DMS153 (cell line): ENCODE measurements around the gene GFOD1.
"Not testable (repeated sequence)": the region's sequence is repeated elsewhere in the genome, so short reads cannot be mapped to it uniquely, and the experiment has no call there.

Experiments
- DNase-seq: peaks from one replicate; lab custom pipeline; 2025; lab: John Stamatoyannopoulos, UW

The GFOD1 gene

DNA sequence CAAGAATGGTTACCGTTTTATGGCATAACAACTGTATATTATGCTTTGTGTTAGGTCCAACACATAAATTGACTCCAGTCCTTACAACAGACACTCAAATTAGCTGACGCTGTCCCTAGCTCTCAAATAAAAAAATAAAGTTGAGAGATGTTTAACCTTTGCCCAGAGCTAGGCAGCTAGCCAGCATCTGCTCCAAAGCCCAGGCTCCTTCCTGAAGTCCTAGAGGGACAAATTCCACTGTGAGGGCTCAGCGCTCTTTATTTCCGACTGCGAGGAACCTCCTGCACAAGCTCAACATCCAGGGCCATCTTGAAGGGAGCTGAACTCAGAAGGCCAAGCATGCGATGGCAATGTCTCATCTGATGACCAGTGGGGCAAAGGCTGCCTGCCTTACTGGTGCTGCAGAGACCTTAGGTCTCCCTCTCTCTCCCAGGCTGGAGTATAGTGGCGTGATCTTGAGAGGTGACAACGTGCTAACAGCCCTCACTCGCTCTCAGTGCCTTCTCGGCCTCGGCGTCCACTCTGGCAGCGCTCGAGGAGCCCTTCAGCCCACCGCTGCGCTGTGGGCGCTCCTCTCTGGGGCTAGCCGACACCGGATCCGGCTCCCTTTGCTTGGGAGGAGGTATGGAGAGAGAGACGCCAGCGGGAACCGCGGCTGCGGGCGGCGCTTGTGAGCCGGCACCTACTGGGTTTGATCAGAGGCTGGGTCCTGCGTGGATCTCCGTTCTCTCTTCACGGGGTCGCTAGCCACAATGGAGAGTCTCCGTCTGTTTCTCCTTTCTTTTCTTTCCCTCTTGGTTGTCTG, 24.7 kb upstream of the GFOD1 start:
- DNase-seq: no peak

DNA sequence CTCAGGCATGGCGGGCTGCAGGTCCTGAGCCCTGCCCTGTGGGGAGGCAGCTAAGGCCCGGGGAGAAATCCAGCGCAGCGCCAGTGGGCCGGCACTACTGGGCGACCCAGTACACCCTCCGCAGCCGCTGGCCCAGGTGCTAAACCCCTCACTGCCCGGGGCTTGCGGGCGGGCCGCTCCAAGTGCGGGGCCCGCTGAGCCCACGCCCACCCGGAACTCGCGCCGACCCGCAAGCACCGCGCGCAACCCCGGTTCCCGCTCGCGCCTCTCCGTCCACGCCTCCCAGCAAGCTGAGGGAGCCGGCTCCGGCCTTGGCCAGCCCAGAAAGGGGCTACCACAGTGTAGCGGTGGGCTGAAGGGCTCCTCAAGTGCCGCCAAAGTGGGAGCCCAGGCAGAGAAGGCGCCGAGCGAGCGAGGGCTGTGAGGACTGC, 23.8 kb upstream of the GFOD1 start:
- not testable (repeated sequence) for DNase-seq

DNA sequence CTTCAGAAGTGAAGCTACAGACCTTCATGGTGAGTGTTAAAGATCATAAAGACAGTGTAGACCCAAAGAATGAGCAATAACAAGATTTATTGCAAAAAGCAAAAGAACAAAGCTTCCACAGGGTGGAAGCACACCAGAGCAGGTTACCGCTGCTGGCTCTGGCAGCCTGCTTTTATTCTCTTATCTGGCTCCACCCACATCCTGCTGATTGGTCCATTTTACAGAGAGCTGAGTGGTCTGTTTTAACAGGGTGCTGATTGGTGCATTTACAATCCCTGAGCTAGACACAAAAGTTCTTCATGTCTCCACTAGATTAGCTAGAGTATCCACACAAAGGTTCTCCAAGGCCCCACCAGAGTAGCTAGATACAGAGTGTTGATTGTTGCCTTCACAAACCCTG, 23.0 kb upstream of the GFOD1 start:
- not testable (repeated sequence) for DNase-seq

DNA sequence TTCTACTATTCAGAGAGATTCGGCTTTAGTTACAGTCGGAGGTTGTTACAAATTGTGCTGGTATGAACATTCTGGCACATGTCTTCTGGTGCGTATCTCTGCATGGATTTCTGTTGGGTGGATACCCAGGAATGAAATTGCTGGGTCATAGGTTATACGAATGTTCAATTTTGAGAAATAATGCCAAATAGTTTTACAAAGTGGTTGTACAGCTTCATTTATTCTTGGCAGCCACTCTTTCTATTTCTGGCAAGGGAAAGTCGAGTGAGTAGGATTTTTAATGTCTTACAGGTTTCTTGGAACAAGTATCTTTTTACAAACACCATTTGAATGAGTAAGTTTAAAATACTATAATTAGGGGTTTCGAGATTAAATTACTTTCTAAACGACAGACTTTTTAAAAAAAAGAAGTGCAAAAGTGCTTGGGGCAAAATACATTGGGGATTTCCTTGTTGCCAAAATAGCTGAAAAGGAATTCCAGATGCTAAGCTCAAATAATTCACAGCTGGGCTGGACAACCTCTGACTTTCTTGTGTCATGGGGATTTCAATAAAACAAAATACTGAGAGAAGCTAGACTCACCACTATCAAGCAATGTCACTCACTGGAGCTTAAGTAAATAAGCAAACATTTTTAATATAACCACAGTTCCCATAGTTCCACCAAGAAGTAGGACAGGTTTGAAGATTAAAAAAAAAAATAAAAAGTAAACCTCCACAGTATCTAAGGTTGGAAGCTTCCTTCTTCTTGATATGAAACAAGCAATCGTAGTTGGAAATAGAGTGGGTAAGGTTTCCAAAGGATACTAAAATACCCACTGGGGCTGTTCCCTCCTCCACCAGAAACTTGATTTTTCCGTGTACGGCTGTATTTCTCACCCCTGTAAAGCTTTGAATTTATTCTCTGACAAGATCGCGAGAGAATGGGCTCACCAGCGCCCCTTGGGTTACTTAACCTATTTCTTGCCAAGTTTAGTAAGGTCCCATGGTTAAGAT, 21.6 kb upstream of the GFOD1 start:
- DNase-seq: no peak

DNA sequence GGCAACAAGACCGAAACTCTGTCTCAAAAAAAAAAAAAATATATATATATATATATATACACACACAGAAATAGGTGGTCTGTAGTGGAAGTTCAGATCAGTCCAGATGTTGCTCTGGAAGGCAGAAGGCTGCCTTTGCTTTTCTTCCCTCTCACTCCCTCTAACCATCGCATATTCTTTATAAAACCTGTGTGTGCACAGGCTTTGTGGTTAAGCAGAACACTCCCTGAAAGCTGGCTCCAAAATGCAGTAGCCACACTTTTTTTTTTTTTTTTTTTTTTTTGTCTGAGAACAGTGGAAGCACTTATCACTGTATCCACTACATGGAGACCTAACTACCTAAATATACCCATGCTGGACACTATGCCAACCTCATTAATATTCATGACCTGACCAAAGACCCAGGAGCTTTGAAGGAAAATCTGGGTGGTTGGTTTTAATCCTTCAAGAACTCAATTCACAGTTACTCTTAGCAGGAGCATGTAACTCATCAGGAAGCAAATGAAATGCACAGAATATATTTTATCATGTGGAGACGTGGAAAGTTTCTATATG, 20.0 kb upstream of the GFOD1 start:
- no peak for DNase-seq

DNA sequence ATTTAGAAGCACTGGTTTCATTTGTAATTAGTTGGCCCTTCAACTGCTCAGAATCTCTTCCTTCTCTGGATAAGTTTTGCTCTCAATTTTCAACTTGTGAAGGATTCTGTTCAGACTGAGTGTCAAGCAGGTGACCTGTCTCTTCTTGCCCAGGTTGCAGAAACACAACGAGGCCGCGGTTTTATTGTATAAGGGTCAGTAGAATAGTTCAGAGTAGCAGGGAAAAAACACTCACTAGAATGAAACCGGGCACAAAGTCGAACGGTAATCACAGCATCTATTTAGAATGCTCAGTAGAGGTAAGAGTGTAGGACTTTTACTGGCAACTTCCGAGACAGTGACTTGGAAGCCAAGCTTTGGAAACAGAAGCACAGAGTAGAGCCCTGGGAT, 17.9 kb upstream of the GFOD1 start:
- DNase-seq: no peak

DNA sequence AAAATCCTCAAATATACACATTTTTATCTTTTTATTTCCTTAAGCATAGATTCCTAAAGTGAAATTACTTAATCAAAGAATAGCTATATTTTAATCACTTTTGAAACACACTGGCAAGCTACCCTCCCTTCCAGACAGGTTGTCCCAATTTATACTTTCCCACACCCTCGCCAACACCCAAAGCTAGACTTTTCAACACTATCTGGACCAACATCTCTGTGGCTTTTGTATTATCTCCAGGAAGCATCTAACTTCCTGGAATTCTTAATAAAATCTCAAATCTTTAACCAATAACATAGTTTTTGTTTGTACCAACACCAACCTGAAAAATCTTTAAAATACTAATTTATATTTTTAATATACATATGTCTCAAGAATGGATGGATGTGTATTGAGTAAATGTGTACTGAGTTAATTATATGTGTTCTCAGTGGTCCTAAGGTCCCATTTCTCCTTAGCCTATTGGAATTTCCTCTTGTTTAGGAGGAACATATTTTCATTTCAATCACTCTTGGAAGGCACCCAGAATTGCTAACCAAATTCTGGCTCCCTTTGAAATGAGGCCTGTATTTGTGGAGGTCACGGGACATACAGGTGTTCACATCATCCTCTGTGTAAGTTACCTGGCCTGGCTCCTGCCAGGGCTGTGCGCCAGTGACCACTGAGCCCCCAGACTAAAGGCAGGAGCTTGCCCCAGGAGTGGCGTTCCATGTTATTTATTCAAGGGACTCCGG, 17.4 kb upstream of the GFOD1 start:
- DNase-seq: no peak

DNA sequence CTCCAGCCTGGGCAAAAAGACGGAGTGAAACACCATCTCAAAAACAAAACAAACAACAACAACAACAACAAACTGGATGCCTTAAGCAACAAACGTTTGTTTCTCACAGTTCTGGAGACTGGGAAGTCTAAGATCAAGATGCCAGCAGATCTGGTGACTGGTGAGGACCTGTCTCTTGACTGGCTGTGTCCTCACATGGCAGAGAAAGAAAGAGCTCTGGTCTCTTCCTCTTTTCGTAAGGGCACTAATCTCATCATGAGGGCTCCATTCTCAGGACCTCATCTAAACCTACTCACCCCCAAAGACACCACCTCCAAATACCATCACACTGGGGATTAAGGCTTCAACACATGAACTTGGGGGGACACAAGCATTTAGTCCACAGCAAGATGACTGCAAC, 13.5 kb upstream of the GFOD1 start:
- no peak for DNase-seq

DNA sequence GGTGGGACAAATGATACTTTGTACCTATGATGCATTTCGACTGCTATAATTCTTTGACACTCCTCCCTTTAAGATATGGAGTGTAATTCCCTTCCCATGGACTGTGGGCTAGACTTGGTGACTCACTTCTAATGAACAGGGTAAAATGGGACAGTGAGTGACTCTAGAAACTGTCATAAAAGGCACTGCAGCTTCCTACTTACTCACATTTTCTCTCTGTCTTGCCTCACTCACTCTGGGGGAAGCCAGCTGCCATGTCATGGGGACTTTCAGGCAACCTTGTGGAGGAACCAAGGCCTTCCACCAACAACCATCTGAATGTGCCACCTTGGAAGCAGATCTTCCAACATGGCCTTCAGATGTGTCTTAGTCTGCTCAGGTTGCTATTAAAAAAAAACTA, 12.9 kb upstream of the GFOD1 start:
- no peak for DNase-seq

DNA sequence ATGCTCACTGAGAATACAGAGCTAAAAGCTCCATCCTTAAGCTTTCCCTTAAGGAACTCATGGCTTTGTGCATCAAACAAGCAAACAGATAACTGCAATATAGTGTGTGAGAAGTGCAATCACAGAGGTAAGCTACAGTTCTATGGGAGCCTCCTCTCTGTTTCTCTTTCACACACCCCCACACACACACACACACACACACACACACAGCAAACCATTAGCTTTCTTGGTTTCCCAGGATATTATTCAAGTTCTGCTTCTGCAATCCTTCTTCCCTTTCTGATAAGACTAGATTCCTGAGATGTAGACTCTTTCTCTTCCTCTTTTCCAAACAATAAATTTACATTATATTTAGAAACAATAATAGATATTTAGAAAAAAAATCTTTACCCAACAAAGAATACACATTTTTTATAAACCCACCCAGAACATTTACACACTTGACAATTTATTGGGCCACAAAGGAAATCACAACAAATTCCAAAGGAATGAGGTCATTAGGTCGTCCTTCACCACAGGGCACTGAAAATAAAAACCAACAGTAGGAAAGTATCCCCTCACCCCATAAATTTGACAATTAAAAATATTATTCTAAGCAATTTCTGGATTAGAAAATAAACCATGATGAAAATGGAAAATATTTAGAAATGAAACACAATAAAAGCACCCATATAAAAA, 9.3 kb upstream of the GFOD1 start:
- no peak for DNase-seq

DNA sequence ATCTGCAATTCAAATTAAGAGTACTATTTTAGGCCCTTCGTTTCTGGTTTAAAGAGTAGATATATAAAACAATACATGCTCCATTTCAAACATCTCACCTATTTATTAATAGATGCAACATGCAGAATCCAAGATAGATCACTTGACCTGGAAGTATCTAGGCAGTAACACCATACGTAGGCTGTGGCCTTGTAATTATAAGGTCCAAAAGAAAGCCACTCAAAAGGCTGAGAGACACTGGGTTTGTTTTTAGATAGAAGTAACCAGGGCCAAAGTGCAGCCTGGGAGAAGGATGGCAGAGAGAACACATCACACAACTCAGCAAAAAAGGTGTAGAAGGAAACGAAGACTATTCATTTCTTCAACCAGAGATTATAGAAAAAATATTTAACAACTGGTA, 8.4 kb upstream of the GFOD1 start:
- no peak for DNase-seq

DNA sequence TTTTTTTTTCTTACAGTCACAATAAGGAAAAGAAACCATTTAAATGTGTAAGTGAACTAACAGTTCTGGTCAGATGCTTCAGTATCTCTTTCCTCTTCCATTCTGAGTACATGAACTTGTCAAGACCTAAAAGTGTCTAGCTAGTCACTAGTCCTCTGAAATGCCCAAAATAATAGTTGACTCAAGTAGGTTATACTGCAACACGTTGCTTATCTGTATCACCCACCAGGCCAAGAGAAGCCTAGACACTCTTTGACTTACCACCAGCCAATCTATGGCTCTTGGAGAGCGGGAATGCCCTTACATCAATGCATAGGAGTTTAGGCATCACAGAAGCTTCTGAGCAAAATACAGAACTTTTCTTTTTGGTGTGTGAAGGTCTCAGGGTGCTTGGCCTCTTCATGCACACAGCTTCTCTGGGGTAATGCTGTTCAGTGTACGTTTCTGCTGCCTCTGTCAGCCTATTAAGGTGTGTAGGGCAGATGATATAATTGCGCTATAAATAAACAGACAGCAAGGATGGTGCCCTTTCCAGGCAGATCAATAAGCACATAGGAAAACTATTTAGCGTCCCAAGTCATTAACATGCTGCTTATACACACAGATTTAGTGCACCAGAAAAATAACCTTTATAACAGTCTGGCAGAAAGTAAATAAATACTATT, 7.8 kb upstream of the GFOD1 start:
- no peak for DNase-seq

DNA sequence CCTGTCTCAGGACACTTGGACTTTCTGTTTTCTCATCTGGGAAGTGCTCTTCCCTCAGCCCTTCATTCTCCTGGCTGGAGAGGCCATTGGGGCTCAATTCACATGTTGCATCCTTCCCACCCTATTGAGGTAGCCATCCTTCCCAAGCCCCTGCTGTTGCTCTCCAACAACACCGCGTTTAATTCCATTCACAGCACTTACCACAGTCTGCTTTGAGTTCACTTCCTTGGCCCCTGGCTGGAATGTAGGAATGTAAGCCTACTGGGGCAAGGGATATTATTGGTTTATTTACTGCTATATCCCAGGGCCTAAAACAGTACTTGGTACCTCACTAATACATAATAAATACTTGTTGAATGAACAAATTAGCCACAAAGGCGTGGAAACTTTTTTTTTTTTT, 6.7 kb upstream of the GFOD1 start:
- no peak for DNase-seq

DNA sequence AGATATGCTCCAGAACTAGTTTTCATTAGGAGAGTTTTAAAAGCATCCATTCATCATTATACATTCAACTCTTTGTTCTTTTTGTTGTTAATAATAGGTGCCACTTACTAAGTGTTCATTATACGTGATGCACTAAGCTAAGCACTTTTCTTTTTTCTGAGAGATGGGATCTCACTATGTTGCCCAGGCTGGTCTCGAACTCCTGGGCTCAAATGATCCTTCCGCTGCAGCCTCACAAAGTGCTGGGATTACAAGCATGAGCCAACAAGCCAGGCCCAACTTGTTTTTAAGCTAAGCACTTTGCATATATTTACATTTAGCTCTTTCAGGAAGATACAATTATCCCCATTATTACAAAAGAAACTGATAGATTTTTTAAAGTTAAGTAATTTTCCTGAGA, 5.7 kb upstream of the GFOD1 start:
- DNase-seq: no peak

DNA sequence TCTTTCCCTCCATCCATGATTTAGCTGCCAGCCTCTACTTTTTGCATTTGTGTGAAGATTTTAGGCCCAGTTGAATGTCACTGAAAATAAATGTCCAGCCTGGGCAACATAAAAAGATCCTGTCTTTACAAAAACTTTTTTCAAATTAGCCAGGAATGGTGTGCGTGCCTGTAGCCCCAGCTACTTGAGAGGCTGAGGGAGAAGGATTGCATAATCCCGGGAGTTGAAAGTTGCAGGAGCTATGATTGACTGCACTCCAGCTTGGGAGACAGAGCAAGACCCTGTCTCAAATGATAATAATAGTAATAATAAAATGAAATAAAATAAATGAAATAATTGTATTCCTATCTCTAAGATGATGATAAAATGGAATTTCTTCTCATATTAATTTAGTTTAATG, 5.0 kb upstream of the GFOD1 start:
- DNase-seq: no peak

DNA sequence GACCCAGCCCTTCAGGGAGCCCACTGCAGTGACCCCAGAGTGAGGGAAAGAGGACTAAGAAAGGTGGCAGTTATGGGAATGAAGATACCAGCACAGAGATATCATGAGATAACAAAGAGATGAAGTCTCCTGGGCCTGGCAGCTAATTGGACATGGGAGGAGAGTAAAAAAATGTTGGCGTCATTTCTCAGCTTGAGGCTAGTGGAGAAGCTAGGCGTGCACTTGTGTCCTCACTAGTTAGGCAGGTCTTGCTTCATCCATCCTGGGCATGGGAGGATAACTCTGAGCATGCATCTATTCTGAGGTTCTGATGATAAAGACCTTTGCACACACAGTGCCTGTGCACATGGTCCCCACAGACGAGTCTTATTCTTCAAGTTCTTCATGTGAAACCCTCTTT, 4.1 kb upstream of the GFOD1 start:
- DNase-seq: no peak

DNA sequence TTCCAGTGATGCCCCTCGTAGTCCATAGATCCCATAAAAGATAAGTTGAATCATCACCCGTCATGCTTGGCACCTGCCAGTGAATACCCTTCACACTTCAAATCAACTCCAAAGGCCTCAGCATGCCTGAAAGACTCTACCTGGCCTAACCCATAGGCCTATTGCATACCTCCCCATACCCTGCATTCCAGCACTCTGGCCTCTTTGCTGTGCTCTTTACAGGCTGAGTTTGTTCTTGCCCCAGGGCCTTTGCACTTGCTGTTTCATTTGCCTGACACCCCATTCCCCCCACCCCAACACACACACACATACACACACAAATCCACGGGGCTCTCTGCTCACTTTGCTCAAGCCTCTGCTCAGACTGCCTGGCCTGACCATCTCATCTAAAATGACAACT, 3.0 kb upstream of the GFOD1 start:
- DNase-seq: no peak

DNA sequence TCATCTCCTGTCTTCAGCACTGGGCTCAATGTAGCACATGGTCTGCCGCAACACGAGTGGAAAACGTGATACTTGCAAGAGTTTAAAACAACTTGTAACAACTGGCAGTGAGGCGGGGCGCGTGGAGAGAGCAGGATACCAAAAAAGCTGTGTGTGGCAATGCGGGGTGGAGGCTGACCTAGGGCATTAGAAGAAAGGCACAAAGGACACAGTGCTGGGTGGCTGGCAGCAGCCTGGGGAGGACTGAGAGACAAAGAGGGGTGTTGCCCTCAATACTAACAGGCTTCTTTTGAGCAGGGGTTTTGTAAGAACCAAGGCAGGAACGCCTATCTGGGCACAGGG, 1.5 kb upstream of the GFOD1 start:
- no peak for DNase-seq

DNA sequence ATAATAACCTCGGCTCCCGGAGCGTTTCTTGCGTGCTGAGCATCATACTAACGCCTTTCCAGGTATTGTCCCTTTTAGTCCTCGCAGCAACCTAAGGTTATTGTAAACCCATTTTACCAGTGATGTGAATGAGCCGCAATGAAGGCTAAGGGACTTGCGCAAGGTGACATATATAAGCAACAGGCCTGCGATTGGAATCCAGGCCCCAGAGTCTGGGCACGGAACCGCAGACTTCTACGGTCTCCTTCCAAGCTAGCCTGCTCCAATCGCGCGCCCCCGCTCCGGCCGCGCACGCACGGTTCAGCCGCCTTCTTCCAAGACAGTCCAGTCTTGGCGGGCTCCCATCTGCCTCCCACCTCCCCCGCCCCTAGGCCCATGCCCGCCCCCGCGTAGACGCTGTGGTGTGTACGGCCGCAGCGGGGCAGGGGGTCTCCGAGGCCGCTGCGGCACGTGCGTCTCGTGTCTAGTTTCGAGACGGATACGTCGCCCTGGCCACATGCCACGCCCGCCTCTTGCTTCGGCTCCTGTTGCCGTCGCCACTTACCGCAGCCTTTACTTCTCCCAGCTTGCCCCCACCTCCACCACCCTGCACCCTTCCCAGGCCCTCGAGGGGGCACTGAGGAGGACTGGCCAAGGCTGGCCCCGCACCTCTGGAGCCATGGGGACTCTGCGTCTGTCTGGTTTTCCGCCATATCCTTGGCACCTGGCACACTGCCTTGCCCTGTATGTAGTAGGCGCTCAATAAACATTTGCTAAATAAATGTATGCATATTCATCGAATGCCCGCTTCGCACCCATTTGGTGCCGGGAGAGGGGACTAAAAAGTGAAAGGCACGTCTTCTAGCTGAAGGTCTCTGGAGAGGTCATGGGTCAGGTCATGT, 855 bp upstream of the GFOD1 start:
- DNase-seq: no peak

DNA sequence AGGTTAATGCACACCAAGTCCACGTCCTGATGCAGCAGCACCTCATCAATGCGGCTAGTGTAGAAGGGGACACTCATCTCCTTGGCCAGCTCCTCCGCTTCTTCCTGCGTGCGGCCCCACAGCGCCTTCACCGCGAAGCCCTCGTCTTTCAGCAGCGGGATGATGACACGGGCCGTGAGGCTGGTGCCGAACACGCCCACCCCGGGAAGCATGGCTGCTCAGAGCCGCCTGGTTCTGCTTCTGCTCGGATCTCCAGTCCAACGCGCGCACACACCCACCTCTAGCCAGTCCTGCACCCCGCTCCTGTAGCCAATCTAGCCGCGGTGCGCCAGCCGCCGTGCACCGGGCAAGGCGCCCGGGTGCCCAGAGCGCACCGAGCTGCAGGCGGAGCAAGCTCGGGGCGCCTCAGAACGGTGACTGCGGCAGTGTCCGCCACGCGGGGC, 700 bp downstream of the GFOD1 start:
- DNase-seq: no peak
